SK-N-SH (cell line): ENCODE measurements around the gene RNF149. TPM values are rescaled to one million over a fixed set of nuclear protein-coding genes. Genes with fewer than 3 reads are reported as not detected.

Source experiments
- CTCF ChIA-PET: fragments of 300-600, 350-600 bp; formaldehyde crosslinking; extraction: SDS; loops from one replicate; lab custom pipeline; 2021; lab: Yijun Ruan, JAX
- POLR2A ChIA-PET: fragments of 350-600 bp; sonication (Branson Sonifier 250); formaldehyde crosslinking; extraction: SDS; loops from one replicate; lab custom pipeline; 2020; ENCODE audit warnings: antibody characterized with exemption, inconsistent platforms; lab: Yijun Ruan, JAX
- DNase-seq: peaks from one replicate; pipeline ENCODE4 v3.0.0; 2012
- H2AFZ ChIP-seq: fragments of 200-600 bp; sonication (generic); 2 replicates; pipeline ENCODE4 v1.8.1; 2016; ENCODE audit warnings: antibody characterized with exemption, mild to moderate bottlenecking, low read depth
- H3F3A ChIP-seq: fragments of 200-600 bp; sonication (generic); replicated peaks from 2 replicates; pipeline ENCODE3; 2016; ENCODE audit warnings: antibody characterized with exemption, mild to moderate bottlenecking; ENCODE audit not compliant: insufficient read depth
- H3K27ac ChIP-seq, 2 experiments: fragments of 200-500 bp in 1 of 2; fragments of 200-600 bp in 1 of 2; sonication (Bioruptor generic) in 1 of 2; sonication (generic), shearing (Covaris generic) in 1 of 2; 2 replicates each; pipeline versions ENCODE4 v1.5.1 to v1.6.1; 2014 to 2016; ENCODE audit warnings: low read depth in 2 of 2, inconsistent platforms in 1 of 2, low read length in 1 of 2, mild to moderate bottlenecking in 1 of 2, mixed read lengths in 1 of 2
- H3K27me3 ChIP-seq: fragments of 200-600 bp; sonication (generic), shearing (Covaris generic); 2 replicates; pipeline ENCODE4 v1.6.1; 2016; ENCODE audit warnings: mixed run types; ENCODE audit not compliant: insufficient read depth
- H3K36me3 ChIP-seq, 2 experiments: fragments of 200-500 bp in 1 of 2; fragments of 200-600 bp in 1 of 2; sonication (Bioruptor generic) in 1 of 2; sonication (generic) in 1 of 2; replicated peaks in 1 of 2; 2 replicates each; pipeline versions ENCODE3 to v1.5.1; 2014 to 2016; ENCODE audit warnings: low read length in 1 of 2, mild to moderate bottlenecking in 1 of 2; ENCODE audit not compliant: insufficient read depth in 2 of 2, control insufficient read depth in 1 of 2
- H3K4me1 ChIP-seq, 2 experiments: fragments of 200-500 bp in 1 of 2; fragments of 200-600 bp in 1 of 2; sonication (Bioruptor generic) in 1 of 2; sonication (generic), shearing (Covaris generic) in 1 of 2; 2 replicates each; pipeline versions ENCODE4 v1.5.1 to v1.6.1; 2014 to 2016; ENCODE audit warnings: low read depth in 1 of 2, low read length in 1 of 2, mixed run types in 1 of 2; ENCODE audit not compliant: insufficient read depth in 2 of 2, control insufficient read depth in 1 of 2
- H3K4me2 ChIP-seq: fragments of 200-600 bp; sonication (generic), shearing (Covaris generic); 2 replicates; pipeline ENCODE4 v1.6.1; 2017; ENCODE audit warnings: mixed run types
- H3K4me3 ChIP-seq, 2 experiments: fragments of 200-500 bp in 1 of 2; fragments of 200-600 bp in 1 of 2; sonication (Bioruptor generic) in 1 of 2; sonication (generic), shearing (Covaris generic) in 1 of 2; 2 replicates each; pipeline versions ENCODE4 v1.5.1 to v1.8.1; 2014 to 2016; ENCODE audit warnings: low read depth in 2 of 2, inconsistent platforms in 1 of 2, low read length in 1 of 2, mild to moderate bottlenecking in 1 of 2, mixed read lengths in 1 of 2, moderate library complexity in 1 of 2
- H3K79me2 ChIP-seq: fragments of 200-600 bp; sonication (generic); 2 replicates; pipeline ENCODE4 v1.8.1; 2017; ENCODE audit warnings: mild to moderate bottlenecking; ENCODE audit not compliant: insufficient read depth
- H3K9ac ChIP-seq: fragments of 200-600 bp; sonication (generic); 2 replicates; pipeline ENCODE4 v1.6.1; 2017; ENCODE audit warnings: mixed run types
- H3K9me2 ChIP-seq: fragments of 200-600 bp; sonication (generic); 2 replicates; pipeline ENCODE4 v1.6.1; 2017; ENCODE audit warnings: mixed run types
- H3K9me3 ChIP-seq: fragments of 200-600 bp; sonication (generic); 2 replicates; pipeline ENCODE4 v1.6.1; 2017; ENCODE audit warnings: mixed run types, mild to moderate bottlenecking, moderate library complexity
- H4K20me1 ChIP-seq: fragments of 200-600 bp; sonication (generic); 2 replicates; pipeline ENCODE4 v1.6.1; 2017; ENCODE audit warnings: mild to moderate bottlenecking, mixed run types; ENCODE audit not compliant: insufficient read depth
- EP300 ChIP-seq, 2 experiments: IDR thresholded peaks; 2 replicates each; pipeline versions ENCODE4 v1.4.0 to v1.6.1; 2012; ENCODE audit warnings: borderline replicate concordance in 1 of 2, low read depth in 1 of 2, low read length in 1 of 2
- FOXM1 ChIP-seq: IDR thresholded peaks from 2 replicates; pipeline ENCODE4 v1.4.0; 2012; ENCODE audit warnings: low read depth, mild to moderate bottlenecking
- GATA2 ChIP-seq: sonication (generic); formaldehyde crosslinking; IDR thresholded peaks from 2 replicates; pipeline ENCODE4 v1.5.0; 2020; ENCODE audit warnings: mild to moderate bottlenecking, missing genetic modification reagents
- MEF2A ChIP-seq: IDR thresholded peaks from 2 replicates; pipeline ENCODE4 v1.4.0; 2012; ENCODE audit warnings: low read depth, borderline replicate concordance
- MXI1 ChIP-seq: IDR thresholded peaks from 2 replicates; pipeline ENCODE4 v1.6.1; 2012; ENCODE audit warnings: mild to moderate bottlenecking, low read depth, low read length, improper control_type of control experiment
- NFIC ChIP-seq: IDR thresholded peaks from 2 replicates; pipeline ENCODE4 v1.4.0; 2012; ENCODE audit warnings: borderline replicate concordance
- NRF1 ChIP-seq: IDR thresholded peaks from 2 replicates; pipeline ENCODE4 v1.6.1; 2012; ENCODE audit warnings: low read depth, mild to moderate bottlenecking, low read length
- RAD21 ChIP-seq: IDR thresholded peaks from 2 replicates; pipeline ENCODE4 v1.6.1; 2012; ENCODE audit warnings: mild to moderate bottlenecking, low read length
- RCOR1 ChIP-seq: fragments of 150-350 bp; IDR thresholded peaks from 2 replicates; pipeline ENCODE4 v1.6.1; 2017; ENCODE audit warnings: antibody characterized with exemption, low read length
- SMC3 ChIP-seq: IDR thresholded peaks from 2 replicates; pipeline ENCODE4 v1.6.1; 2012; ENCODE audit warnings: low read depth, low read length, improper control_type of control experiment
- TAF1 ChIP-seq: IDR thresholded peaks from 2 replicates; pipeline ENCODE4 v1.6.1; 2012; ENCODE audit warnings: low read depth, mild to moderate bottlenecking, low read length, moderate library complexity, borderline replicate concordance
- TEAD4 ChIP-seq: IDR thresholded peaks from 2 replicates; pipeline ENCODE4 v1.4.0; 2012; ENCODE audit warnings: mild to moderate bottlenecking, borderline replicate concordance; ENCODE audit not compliant: insufficient read depth
- YY1 ChIP-seq: IDR thresholded peaks from 2 replicates; pipeline ENCODE4 v1.4.0; 2012; ENCODE audit warnings: low read depth, mild to moderate bottlenecking
- WGBS: methylation state at CpG from one replicate; pipeline ENCODE4 v1.1.6; 2017; ENCODE audit warnings: low lambda C conversion rate; 5-methylcytosine and 5-hydroxymethylcytosine counted together
- polyA plus RNA-seq, 3 experiments: library from polyadenylated mRNA; depleted of rRNA; stranded (reverse); fragments of >200 nt; gene quantifications; 2 replicates each; pipeline ENCODE4 v1.2.3, GENCODE V29; 2012
- TF ChIP-seq, protein P1 (sequence below): fragments of 150-350 bp; IDR thresholded peaks from 2 replicates; pipeline ENCODE4 v1.6.1; 2016; ENCODE audit warnings: mild to moderate bottlenecking, low read depth, low read length

The RNF149 gene
- polyA plus RNA-seq, 1 of the 3 experiments (the other 2 are of a cell fraction), result 15.3 TPM

DNA sequence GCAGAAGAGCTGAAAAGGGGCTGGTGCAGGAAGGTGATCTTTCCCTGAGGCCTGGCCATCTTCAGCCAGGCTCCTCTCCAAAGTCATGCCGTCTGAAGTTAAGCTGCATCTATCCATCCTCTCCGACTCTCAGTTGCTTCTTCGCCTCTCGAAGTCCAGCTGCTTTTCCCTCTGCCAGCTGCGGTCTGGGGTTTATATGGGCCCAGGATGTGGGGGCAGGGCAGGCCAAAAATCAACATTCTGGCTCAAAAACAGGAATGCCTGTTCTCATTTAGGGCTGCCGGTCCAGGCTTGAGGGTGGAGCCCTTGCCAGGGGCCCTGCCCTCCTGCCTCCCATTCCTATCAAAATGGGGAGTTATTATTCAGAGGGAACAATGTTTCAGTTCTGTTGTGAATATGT, 47.6 kb upstream of the RNF149 start:
- CTCF ChIA-PET, result interaction anchor here (1.4 to 2.4 kb wide), 2 partner anchors 14 to 63 kb away, joined by 3 to 14 read pairs; no protein-coding TSS in a partner anchor
- POLR2A ChIA-PET, result no interaction called here

DNA sequence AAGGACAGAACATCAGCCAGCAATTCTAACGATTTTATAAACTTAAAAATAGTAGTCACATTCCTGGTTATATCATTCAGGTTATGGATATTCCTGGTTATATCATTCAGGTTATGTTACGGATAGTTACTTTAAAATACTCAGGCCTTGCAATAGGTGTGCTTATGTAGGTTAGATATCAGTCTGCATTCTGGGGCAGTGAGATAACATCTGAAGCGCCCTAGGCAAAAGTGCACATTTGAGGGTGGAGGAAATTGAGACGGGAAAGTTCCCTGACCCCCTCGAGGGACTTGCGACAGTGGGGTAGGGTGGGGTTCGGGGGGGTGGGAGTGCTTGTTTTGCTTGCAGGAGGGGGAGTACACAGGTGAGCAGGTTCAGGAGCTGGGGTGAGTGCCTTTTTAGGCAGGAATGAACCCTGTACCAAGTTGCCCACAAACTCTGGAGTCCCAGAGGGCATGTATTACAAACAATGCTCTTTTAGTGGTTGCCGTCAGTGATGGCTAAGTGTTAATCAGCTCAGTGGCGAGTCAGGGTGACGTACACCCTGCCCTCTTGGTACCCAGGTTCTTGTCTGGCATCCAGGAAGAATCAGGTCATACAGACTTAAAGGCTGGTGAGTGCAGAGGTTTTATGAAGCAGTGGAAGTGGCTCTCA, 47.0 kb upstream of the RNF149 start:
- ChIA-PET CTCF (interaction anchor here (1.4 to 2.4 kb wide), 2 partner anchors 13 to 64 kb away, joined by 3 to 14 read pairs; no protein-coding TSS in a partner anchor), POLR2A (no interaction called here)
- H3F3A ChIP-seq, result no peaks in the 10 kb centered on the region
- no peak overlapping the region for H3K27ac ChIP-seq
- H3K9me2 ChIP-seq, result no peaks in the 10 kb centered on the region
- H3K4me1 ChIP-seq, result no peaks in the 10 kb centered on the region
- no peak overlapping the region for H3K4me2 ChIP-seq
- no peaks in the 10 kb centered on the region for H3K36me3 ChIP-seq
- H2AFZ ChIP-seq, result no peak overlapping the region
- no peaks in the 10 kb centered on the region for H3K9me3 ChIP-seq
- no peaks in the 10 kb centered on the region for H4K20me1 ChIP-seq
- no peak overlapping the region for H3K4me3 ChIP-seq
- H3K9ac ChIP-seq, result no peak overlapping the region
- 75% methylated on average over 10 of the region's 10 CpGs for WGBS
- DNase-seq, result no peak
- TF ChIP-seq YY1 (no peak), MEF2A (no peak), FOXM1 (no peak)
- no peaks in the 10 kb centered on the region for H3K79me2 ChIP-seq
- H3K27me3 ChIP-seq, result no peaks in the 10 kb centered on the region

More for the DNA sequence above, 47.6 kb upstream of the RNF149 start:
- H3K4me1 ChIP-seq, result no peaks in the 10 kb centered on the region
- DNase-seq, result no peak
- no peaks in the 10 kb centered on the region for H4K20me1 ChIP-seq
- no peaks in the 10 kb centered on the region for H3K9me3 ChIP-seq
- no peaks in the 10 kb centered on the region for H3K79me2 ChIP-seq
- 92% methylated on average over 6 of the region's 6 CpGs for WGBS
- no peaks in the 10 kb centered on the region for H3K27me3 ChIP-seq
- H3K4me3 ChIP-seq, result no peak overlapping the region
- H2AFZ ChIP-seq, result no peak overlapping the region
- H3F3A ChIP-seq, result no peaks in the 10 kb centered on the region
- H3K4me2 ChIP-seq, result no peak overlapping the region
- no peak overlapping the region for H3K27ac ChIP-seq
- H3K9ac ChIP-seq, result no peak overlapping the region
- H3K9me2 ChIP-seq, result no peaks in the 10 kb centered on the region
- no peak for TF ChIP-seq TAF1
- no peak for TF ChIP-seq NRF1
- no peak for TF ChIP-seq MXI1
- no peak for TF ChIP-seq GATA2
- no peak for TF ChIP-seq SMC3
- no peak for TF ChIP-seq EP300 (IDR thresholded peaks at IDR 0.05; ENCODE audit: borderline replicate concordance in 1 of 2, low read depth in 1 of 2, low read length in 1 of 2)
- TF ChIP-seq RAD21, result no peak
- TF ChIP-seq NFIC, result no peak
- TF ChIP-seq RCOR1, result no peak
- TF ChIP-seq, protein P1, sequence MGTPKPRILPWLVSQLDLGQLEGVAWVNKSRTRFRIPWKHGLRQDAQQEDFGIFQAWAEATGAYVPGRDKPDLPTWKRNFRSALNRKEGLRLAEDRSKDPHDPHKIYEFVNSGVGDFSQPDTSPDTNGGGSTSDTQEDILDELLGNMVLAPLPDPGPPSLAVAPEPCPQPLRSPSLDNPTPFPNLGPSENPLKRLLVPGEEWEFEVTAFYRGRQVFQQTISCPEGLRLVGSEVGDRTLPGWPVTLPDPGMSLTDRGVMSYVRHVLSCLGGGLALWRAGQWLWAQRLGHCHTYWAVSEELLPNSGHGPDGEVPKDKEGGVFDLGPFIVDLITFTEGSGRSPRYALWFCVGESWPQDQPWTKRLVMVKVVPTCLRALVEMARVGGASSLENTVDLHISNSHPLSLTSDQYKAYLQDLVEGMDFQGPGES, result no peak
- no peak for TF ChIP-seq TEAD4
- H3K36me3 ChIP-seq, result no peaks in the 10 kb centered on the region
